HepG2 (cell line): ENCODE measurements around the gene KIF6. TPM values are rescaled to one million over a fixed set of nuclear protein-coding genes. Genes with fewer than 3 reads are reported as not detected.

ENCODE experiments used
- ATAC-seq: fragments of 200-7000 bp; cut with Tn5 transposase; 3 replicates; pipeline ENCODE4 v1.9.1; 2020; ENCODE audit warnings: mild to moderate bottlenecking, moderate library complexity
- BruUV-seq: library from RNA; stranded (reverse); fragments of 400-500 nt; replicated peaks from 2 replicates; lab custom pipeline; 2021; lab: Mats Ljungman, UMichigan
- CTCF ChIA-PET: fragments of 300-600 bp; formaldehyde crosslinking; extraction: SDS; loops from one replicate; lab custom pipeline; 2021; ENCODE audit warnings: low total read pairs, inconsistent platforms, low intra/inter-chr PET ratio; lab: Yijun Ruan, JAX
- POLR2A ChIA-PET: fragments of 350-600 bp; sonication (Branson Sonifier 250); formaldehyde crosslinking; loops from one replicate; lab custom pipeline; 2020; ENCODE audit warnings: antibody characterized with exemption, inconsistent platforms; lab: Yijun Ruan, JAX
- DNase-seq: peaks from one replicate; pipeline ENCODE4 v3.0.0-alpha.2; 2015; ENCODE audit warnings: low spot score
- FAIRE-seq: peaks from 3 replicates; lab custom pipeline; 2011; peaks lifted over from hg19 to GRCh38; lab: Jason Lieb, UNC
- H2AFZ ChIP-seq: one replicate; pipeline ENCODE4 v1.6.1; 2011; ENCODE audit warnings: low read length, inconsistent platforms
- H3K27ac ChIP-seq: fragments of 300-600 bp; 3 replicates; pipeline ENCODE4 v1.8.0; 2011; ENCODE audit warnings: mixed run types, mild to moderate bottlenecking, mixed read lengths, low read length, inconsistent platforms; ENCODE audit not compliant: insufficient read depth; ENCODE audit errors: extremely low read length
- H3K27me3 ChIP-seq, 2 experiments: fragments of 200-600 bp in 1 of 2; 2 replicates in 1 of 2; 3 replicates in 1 of 2; pipeline versions ENCODE4 v1.6.0 to v1.8.0; 2011; ENCODE audit warnings: low read length in 2 of 2, mild to moderate bottlenecking in 2 of 2, moderate library complexity in 2 of 2, inconsistent platforms in 1 of 2; ENCODE audit not compliant: insufficient read depth in 2 of 2, control insufficient read depth in 1 of 2
- H3K36me3 ChIP-seq, 2 experiments: fragments of 200-600 bp in 1 of 2; replicated peaks in 1 of 2; 2 replicates in 1 of 2; 3 replicates in 1 of 2; pipeline versions ENCODE4 v1.5.1 to v1.8.0; 2011; ENCODE audit warnings: low read length in 2 of 2, inconsistent platforms in 1 of 2; ENCODE audit not compliant: insufficient read depth in 2 of 2, control insufficient read depth in 1 of 2
- H3K4me1 ChIP-seq: 2 replicates; pipeline ENCODE4 v1.5.1; 2012; ENCODE audit warnings: low read length, inconsistent platforms; ENCODE audit not compliant: insufficient read depth
- H3K4me2 ChIP-seq: 2 replicates; pipeline ENCODE4 v1.6.0; 2011; ENCODE audit warnings: low read depth, low read length, inconsistent platforms
- H3K4me3 ChIP-seq, 3 experiments: fragments of 200-600 bp in 1 of 3; sonication (generic), shearing (Covaris generic) in 1 of 3; replicated peaks in 1 of 3; 2 replicates each; pipeline ENCODE4 v1.5.1; 2011 to 2016; ENCODE audit warnings: low read length in 3 of 3, inconsistent platforms in 2 of 3, low read depth in 2 of 3, mild to moderate bottlenecking in 2 of 3, control low read depth in 1 of 3, mixed read lengths in 1 of 3; ENCODE audit not compliant: insufficient read depth in 1 of 3
- H3K79me2 ChIP-seq: one replicate; pipeline ENCODE4 v1.6.1; 2011; ENCODE audit warnings: low read length, inconsistent platforms; ENCODE audit not compliant: insufficient read depth
- H3K9ac ChIP-seq: 2 replicates; pipeline ENCODE4 v1.6.0; 2011; ENCODE audit warnings: mild to moderate bottlenecking, low read depth, low read length, inconsistent platforms; ENCODE audit not compliant: insufficient read depth
- H3K9me3 ChIP-seq: 2 replicates; pipeline ENCODE4 v1.5.1; 2012; ENCODE audit warnings: mild to moderate bottlenecking, low read length
- H4K20me1 ChIP-seq: 2 replicates; pipeline ENCODE4 v1.6.0; 2011; ENCODE audit warnings: inconsistent platforms, mild to moderate bottlenecking, low read length, moderate library complexity; ENCODE audit not compliant: insufficient read depth
- BCLAF1 ChIP-seq: fragments of 450-650 bp; IDR thresholded peaks from 2 replicates; pipeline ENCODE4 v1.6.1; 2017; ENCODE audit warnings: mild to moderate bottlenecking
- POLR2AphosphoS5 ChIP-seq: IDR thresholded peaks from 2 replicates; pipeline ENCODE4 v1.6.1; 2012; ENCODE audit warnings: low read depth, low read length
- SRF ChIP-seq: IDR thresholded peaks from 2 replicates; pipeline ENCODE4 v1.6.1; 2011; ENCODE audit warnings: mild to moderate bottlenecking, low read depth, low read length, moderate library complexity
- ZBTB1 ChIP-seq: sonication (generic); formaldehyde crosslinking; IDR thresholded peaks from 2 replicates; pipeline ENCODE4 v1.4.0; 2020; ENCODE audit warnings: missing genetic modification reagents, borderline replicate concordance
- ZFP62 ChIP-seq: sonication (generic); formaldehyde crosslinking; IDR thresholded peaks from 2 replicates; pipeline ENCODE4 v1.4.0; 2020; ENCODE audit warnings: missing genetic modification reagents
- ZNF704 ChIP-seq: sonication (generic); formaldehyde crosslinking; IDR thresholded peaks from 2 replicates; pipeline ENCODE4 v1.8.1; 2023; ENCODE audit warnings: mild to moderate bottlenecking, inconsistent platforms, moderate library complexity, missing genetic modification reagents, borderline replicate concordance
- WGBS: methylation state at CpG from one replicate; pipeline ENCODE4 v1.1.6; 2017; ENCODE audit warnings: low lambda C conversion rate; 5-methylcytosine and 5-hydroxymethylcytosine counted together
- in situ Hi-C: cut with HindIII; loops from 2 replicates; pipeline ENCODE4 v1.10.0; 2017; ENCODE audit warnings: low pct_unique_long_range_greater_than_20kb; ENCODE audit not compliant: extremely low pct_ligation_motif_present
- intact Hi-C: fragments of 100-400 bp; cut with micrococcal nuclease; formaldehyde crosslinking; loops from one replicate; pipeline ENCODE4 v1.10.0; 2022; ENCODE audit not compliant: unreplicated experiment
- polyA plus RNA-seq, 8 experiments: library from polyadenylated mRNA; depleted of rRNA in 3 of 8; stranded (reverse) in 7 of 8; unstranded in 1 of 8; fragments of >200 nt; fragmentation: Illumina TruSeq in 4 of 8; extraction: Trizol in 4 of 8; gene quantifications; 2 replicates each; pipeline versions ENCODE4 v1.2.1 to v1.2.3, GENCODE V29; 2011 to 2016; ENCODE audit warnings: low read depth in 4 of 8, missing spikeins in 1 of 8, mixed read lengths in 1 of 8; ENCODE audit not compliant: insufficient read depth in 1 of 8
- total RNA-seq, 5 experiments: library from RNA; depleted of rRNA; stranded (reverse); fragments of >200 nt; fragmentation: Illumina TruSeq; extraction: Trizol; gene quantifications; 2 replicates each; pipeline ENCODE4 v1.2.3, GENCODE V29; 2016; ENCODE audit warnings: low read depth in 1 of 5
- TF ChIP-seq, protein P1 (sequence below): sonication (generic); formaldehyde crosslinking; IDR thresholded peaks from 2 replicates; pipeline ENCODE4 v1.5.1; 2020; ENCODE audit warnings: missing genetic modification reagents, mild to moderate bottlenecking, borderline replicate concordance
- TF ChIP-seq, protein P2 (sequence below): sonication (generic); formaldehyde crosslinking; IDR thresholded peaks from 2 replicates; pipeline ENCODE4 v1.5.0; 2020; ENCODE audit warnings: missing genetic modification reagents
- TF ChIP-seq, protein P3 (sequence below): sonication (generic); formaldehyde crosslinking; IDR thresholded peaks from 2 replicates; pipeline ENCODE4 v1.8.0; 2022; ENCODE audit warnings: mild to moderate bottlenecking, missing genetic modification reagents; ENCODE audit not compliant: insufficient replicate concordance

The KIF6 gene
- total and polyA plus RNA-seq, 2 of the 13 experiments (the other 11 are each of a cell fraction or from before 2014, with no cell fraction given): 0.04 to 0.27 TPM

- H3K27me3 ChIP-seq: no peaks in the 10 kb centered on the region
- H3K4me2 ChIP-seq: no peak overlapping the region
- peaks cover 11% of the 10 kb centered on the region for H3K9me3 ChIP-seq
- WGBS: 3% methylated on average over 5 of the region's 5 CpGs
- no peaks in the 10 kb centered on the region for H3K4me1 ChIP-seq
- ChIA-PET POLR2A (no interaction called here), CTCF (no interaction called here)
- in situ Hi-C loops: no loop called here
- DNase-seq (no peak), FAIRE-seq (no peak), ATAC-seq (no peak)
- BruUV-seq: no TSS peak
- H2AFZ ChIP-seq: no peak overlapping the region
- H4K20me1 ChIP-seq: no peaks in the 10 kb centered on the region
- intact Hi-C loops: no loop called here
- H3K4me3 ChIP-seq: no peak overlapping the region
- H3K9ac ChIP-seq: no peak overlapping the region
- TF ChIP-seq, protein P1, sequence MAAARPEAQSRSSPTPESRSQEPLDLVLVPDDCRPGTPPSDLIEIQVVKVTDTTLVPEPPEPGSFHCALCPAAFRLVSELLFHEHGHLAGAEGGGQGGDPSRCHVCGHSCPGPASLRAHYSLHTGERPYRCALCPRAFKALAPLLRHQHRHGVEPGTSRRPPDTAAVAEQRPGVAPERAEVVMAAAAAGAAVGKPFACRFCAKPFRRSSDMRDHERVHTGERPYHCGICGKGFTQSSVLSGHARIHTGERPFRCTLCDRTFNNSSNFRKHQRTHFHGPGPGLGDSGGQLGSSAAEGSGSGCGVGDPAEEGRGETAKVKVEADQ (CRISPR knock-in tag): no peak
- no peak for TF ChIP-seq ZFP62 (CRISPR knock-in tag)
- TF ChIP-seq POLR2AphosphoS5: no peak
- no peak overlapping the region for H3K27ac ChIP-seq
- H3K36me3 ChIP-seq: no peaks in the 10 kb centered on the region
- H3K79me2 ChIP-seq: no peaks in the 10 kb centered on the region
Measured at GRCh38 chr6:39471954-39472659, 253.1 kb downstream of the KIF6 start.

DNA sequence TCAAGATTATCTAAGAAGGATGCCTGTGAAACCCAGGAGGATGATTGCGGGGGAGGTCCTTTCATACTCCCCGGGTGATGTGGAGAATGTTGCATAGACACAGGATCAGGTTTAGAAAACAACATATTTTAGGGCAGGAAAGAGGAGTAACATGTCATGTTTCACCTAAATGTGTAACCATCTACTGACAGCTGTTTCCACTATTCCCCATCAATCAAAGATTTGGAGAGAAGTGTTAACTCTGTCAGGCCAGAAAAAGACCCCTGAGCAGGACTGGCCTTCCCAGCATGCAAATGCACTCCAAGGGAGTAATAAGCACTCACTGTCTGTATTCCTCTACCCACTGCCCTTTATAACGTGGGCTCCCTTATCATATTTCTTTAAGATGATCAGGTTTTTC lies 254.7 kb downstream of the KIF6 start:
- Histone ChIP-seq H3K79me2 (no peaks in the 10 kb centered on the region), H4K20me1 (no peaks in the 10 kb centered on the region), H2AFZ (no peak overlapping the region), H3K4me1 (no peaks in the 10 kb centered on the region), H3K36me3 (no peaks in the 10 kb centered on the region), H3K27ac (no peak overlapping the region), H3K9me3 (peaks cover 24% of the 10 kb centered on the region), H3K4me3 (no peak overlapping the region), H3K9ac (no peak overlapping the region), H3K4me2 (no peak overlapping the region), H3K27me3 (no peaks in the 10 kb centered on the region)
- WGBS: 44% methylated on average over 3 of the region's 3 CpGs
- intact Hi-C loops: no loop called here
- POLR2A ChIA-PET: no interaction called here
- CTCF ChIA-PET: no interaction called here
- BruUV-seq: no TSS peak
- in situ Hi-C loops: no loop called here
- DNase-seq (no peak), FAIRE-seq (no peak), ATAC-seq (no peak)
- no peak for TF ChIP-seq SRF
- no peak for TF ChIP-seq BCLAF1
- TF ChIP-seq, protein P2, sequence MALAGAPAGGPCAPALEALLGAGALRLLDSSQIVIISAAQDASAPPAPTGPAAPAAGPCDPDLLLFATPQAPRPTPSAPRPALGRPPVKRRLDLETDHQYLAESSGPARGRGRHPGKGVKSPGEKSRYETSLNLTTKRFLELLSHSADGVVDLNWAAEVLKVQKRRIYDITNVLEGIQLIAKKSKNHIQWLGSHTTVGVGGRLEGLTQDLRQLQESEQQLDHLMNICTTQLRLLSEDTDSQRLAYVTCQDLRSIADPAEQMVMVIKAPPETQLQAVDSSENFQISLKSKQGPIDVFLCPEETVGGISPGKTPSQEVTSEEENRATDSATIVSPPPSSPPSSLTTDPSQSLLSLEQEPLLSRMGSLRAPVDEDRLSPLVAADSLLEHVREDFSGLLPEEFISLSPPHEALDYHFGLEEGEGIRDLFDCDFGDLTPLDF: no peak
- TF ChIP-seq ZBTB1 (CRISPR knock-in tag): no peak
- TF ChIP-seq ZNF704: no peak
- TF ChIP-seq, protein P3, sequence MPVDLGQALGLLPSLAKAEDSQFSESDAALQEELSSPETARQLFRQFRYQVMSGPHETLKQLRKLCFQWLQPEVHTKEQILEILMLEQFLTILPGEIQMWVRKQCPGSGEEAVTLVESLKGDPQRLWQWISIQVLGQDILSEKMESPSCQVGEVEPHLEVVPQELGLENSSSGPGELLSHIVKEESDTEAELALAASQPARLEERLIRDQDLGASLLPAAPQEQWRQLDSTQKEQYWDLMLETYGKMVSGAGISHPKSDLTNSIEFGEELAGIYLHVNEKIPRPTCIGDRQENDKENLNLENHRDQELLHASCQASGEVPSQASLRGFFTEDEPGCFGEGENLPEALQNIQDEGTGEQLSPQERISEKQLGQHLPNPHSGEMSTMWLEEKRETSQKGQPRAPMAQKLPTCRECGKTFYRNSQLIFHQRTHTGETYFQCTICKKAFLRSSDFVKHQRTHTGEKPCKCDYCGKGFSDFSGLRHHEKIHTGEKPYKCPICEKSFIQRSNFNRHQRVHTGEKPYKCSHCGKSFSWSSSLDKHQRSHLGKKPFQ (CRISPR knock-in tag): no peak
